ENCODE data around the gene LRRC14B.

- TF ChIP-seq CTCF (IDR thresholded peaks at IDR 0.05), result no peak
- TF ChIP-seq POLR2A (IDR thresholded peaks at IDR 0.05), result no peak
These were observed 18.9 kb upstream of the LRRC14B start for GRCh38 chr5:172421-172820.
